ENCODE measurements around the gene TBX18.

The TBX18 gene

DNA sequence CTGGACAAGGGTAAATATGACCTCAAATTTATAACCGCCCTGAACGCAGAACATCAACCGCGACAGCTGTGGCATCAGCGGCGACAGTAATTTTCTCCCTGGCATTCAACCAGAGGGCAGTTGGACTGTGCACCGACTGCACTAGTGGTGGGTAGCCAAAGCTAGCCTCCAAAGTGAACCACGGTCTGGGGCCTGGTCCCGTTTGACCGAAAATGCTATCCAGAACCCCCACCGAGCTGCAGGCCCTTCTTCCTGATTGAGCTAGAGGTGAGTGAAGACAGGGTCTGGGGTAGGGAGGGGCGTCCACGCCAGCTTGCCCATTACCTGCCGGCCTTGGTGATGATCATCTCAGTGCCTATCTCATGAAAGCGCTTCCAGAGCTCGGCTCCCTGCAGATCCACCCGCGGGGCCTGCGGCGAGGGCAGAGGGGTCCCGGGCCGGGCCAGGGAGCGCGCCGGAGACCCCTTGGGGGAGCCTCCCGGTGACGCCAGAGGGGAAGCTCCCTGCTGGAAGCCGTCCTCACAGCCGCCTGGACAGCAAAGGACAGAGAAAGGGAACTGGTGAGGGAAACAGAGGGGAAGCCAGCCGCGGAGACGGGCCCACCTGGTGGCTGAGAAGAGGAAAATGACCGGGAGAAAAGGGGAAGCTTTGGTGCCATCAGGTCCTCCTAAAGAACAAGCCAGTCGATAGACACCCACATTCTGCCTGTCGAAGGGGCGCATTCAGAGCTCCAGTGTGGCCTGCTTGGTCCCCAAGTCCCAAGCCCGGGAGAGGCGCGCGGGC, 2.0 kb downstream of the TBX18 start (continued):
- TF ChIP-seq, protein P1, sequence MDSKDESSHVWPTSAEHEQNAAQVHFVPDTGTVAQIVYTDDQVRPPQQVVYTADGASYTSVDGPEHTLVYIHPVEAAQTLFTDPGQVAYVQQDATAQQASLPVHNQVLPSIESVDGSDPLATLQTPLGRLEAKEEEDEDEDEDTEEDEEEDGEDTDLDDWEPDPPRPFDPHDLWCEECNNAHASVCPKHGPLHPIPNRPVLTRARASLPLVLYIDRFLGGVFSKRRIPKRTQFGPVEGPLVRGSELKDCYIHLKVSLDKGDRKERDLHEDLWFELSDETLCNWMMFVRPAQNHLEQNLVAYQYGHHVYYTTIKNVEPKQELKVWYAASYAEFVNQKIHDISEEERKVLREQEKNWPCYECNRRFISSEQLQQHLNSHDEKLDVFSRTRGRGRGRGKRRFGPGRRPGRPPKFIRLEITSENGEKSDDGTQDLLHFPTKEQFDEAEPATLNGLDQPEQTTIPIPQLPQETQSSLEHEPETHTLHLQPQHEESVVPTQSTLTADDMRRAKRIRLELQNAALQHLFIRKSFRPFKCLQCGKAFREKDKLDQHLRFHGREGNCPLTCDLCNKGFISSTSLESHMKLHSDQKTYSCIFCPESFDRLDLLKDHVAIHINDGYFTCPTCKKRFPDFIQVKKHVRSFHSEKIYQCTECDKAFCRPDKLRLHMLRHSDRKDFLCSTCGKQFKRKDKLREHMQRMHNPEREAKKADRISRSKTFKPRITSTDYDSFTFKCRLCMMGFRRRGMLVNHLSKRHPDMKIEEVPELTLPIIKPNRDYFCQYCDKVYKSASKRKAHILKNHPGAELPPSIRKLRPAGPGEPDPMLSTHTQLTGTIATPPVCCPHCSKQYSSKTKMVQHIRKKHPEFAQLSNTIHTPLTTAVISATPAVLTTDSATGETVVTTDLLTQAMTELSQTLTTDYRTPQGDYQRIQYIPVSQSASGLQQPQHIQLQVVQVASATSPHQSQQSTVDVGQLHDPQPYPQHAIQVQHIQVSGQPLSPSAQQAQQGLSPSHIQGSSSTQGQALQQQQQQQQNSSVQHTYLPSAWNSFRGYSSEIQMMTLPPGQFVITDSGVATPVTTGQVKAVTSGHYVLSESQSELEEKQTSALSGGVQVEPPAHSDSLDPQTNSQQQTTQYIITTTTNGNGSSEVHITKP (tag by site-specific recombination; IDR thresholded peaks at IDR 0.05), result peak; percentile 57
- TF ChIP-seq HOXD13 (CRISPR knock-in tag; IDR thresholded peaks at IDR 0.05; ENCODE audit: borderline replicate concordance) (peak; percentile 11; the same call in 1 of the 2 replicates), ZNF138 (tag by site-specific recombination; IDR thresholded peaks at IDR 0.05; ENCODE audit: borderline replicate concordance) (no peak), ZNF837 (tag by site-specific recombination; IDR thresholded peaks at IDR 0.05) (no peak), ZNF426 (tag by site-specific recombination; IDR thresholded peaks at IDR 0.05) (no peak), BCL11B (tag by site-specific recombination; IDR thresholded peaks at IDR 0.05; ENCODE audit: low read depth) (no peak), ZNF624 (tag by site-specific recombination; IDR thresholded peaks at IDR 0.05) (no peak), ZNF792 (tag by site-specific recombination; IDR thresholded peaks at IDR 0.05) (no peak), ZBTB8A (tag by site-specific recombination; IDR thresholded peaks at IDR 0.05) (no peak), ZNF777 (tag by site-specific recombination; IDR thresholded peaks at IDR 0.05; ENCODE audit: borderline replicate concordance) (no peak), ZNF660 (tag by site-specific recombination; IDR thresholded peaks at IDR 0.05) (no peak), ZNF670 (tag by site-specific recombination; IDR thresholded peaks at IDR 0.05; ENCODE audit: low read depth) (no peak), GLI4 (tag by site-specific recombination; IDR thresholded peaks at IDR 0.05) (no peak), WT1 (tag by site-specific recombination; IDR thresholded peaks at IDR 0.05) (peak; percentile 15; the same call in 1 of the 2 replicates), ZEB2 (tag by site-specific recombination; IDR thresholded peaks at IDR 0.05) (no peak; the same call in none of the 2 replicates), ZNF350 (tag by site-specific recombination; IDR thresholded peaks at IDR 0.05) (no peak), ZBTB20 (tag by site-specific recombination; IDR thresholded peaks at IDR 0.05) (peak; percentile 87), ZNF571 (tag by site-specific recombination; IDR thresholded peaks at IDR 0.05) (no peak), REPIN1 (tag by site-specific recombination; IDR thresholded peaks at IDR 0.05; ENCODE audit: low read depth) (no peak), HOXA7 (CRISPR knock-in tag; IDR thresholded peaks at IDR 0.05; ENCODE audit: borderline replicate concordance) (no peak), ZNF664 (tag by site-specific recombination; IDR thresholded peaks at IDR 0.05) (peak; percentile 47), ZNF157 (tag by site-specific recombination; IDR thresholded peaks at IDR 0.05) (no peak)
- TF ChIP-seq, protein P2, sequence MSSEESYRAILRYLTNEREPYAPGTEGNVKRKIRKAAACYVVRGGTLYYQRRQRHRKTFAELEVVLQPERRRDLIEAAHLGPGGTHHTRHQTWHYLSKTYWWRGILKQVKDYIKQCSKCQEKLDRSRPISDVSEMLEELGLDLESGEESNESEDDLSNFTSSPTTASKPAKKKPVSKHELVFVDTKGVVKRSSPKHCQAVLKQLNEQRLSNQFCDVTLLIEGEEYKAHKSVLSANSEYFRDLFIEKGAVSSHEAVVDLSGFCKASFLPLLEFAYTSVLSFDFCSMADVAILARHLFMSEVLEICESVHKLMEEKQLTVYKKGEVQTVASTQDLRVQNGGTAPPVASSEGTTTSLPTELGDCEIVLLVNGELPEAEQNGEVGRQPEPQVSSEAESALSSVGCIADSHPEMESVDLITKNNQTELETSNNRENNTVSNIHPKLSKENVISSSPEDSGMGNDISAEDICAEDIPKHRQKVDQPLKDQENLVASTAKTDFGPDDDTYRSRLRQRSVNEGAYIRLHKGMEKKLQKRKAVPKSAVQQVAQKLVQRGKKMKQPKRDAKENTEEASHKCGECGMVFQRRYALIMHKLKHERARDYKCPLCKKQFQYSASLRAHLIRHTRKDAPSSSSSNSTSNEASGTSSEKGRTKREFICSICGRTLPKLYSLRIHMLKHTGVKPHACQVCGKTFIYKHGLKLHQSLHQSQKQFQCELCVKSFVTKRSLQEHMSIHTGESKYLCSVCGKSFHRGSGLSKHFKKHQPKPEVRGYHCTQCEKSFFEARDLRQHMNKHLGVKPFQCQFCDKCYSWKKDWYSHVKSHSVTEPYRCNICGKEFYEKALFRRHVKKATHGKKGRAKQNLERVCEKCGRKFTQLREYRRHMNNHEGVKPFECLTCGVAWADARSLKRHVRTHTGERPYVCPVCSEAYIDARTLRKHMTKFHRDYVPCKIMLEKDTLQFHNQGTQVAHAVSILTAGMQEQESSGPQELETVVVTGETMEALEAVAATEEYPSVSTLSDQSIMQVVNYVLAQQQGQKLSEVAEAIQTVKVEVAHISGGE (tag by site-specific recombination; conservative IDR thresholded peaks at IDR 0.05; ENCODE audit: low read depth), result no peak
- TF ChIP-seq, protein P3, sequence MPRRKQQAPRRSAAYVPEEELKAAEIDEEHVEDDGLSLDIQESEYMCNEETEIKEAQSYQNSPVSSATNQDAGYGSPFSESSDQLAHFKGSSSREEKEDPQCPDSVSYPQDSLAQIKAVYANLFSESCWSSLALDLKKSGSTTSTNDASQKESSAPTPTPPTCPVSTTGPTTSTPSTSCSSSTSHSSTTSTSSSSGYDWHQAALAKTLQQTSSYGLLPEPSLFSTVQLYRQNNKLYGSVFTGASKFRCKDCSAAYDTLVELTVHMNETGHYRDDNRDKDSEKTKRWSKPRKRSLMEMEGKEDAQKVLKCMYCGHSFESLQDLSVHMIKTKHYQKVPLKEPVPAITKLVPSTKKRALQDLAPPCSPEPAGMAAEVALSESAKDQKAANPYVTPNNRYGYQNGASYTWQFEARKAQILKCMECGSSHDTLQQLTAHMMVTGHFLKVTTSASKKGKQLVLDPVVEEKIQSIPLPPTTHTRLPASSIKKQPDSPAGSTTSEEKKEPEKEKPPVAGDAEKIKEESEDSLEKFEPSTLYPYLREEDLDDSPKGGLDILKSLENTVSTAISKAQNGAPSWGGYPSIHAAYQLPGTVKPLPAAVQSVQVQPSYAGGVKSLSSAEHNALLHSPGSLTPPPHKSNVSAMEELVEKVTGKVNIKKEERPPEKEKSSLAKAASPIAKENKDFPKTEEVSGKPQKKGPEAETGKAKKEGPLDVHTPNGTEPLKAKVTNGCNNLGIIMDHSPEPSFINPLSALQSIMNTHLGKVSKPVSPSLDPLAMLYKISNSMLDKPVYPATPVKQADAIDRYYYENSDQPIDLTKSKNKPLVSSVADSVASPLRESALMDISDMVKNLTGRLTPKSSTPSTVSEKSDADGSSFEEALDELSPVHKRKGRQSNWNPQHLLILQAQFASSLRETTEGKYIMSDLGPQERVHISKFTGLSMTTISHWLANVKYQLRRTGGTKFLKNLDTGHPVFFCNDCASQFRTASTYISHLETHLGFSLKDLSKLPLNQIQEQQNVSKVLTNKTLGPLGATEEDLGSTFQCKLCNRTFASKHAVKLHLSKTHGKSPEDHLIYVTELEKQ (tag by site-specific recombination; IDR thresholded peaks at IDR 0.05; ENCODE audit: borderline replicate concordance), result no peak
- TF ChIP-seq, protein P4, sequence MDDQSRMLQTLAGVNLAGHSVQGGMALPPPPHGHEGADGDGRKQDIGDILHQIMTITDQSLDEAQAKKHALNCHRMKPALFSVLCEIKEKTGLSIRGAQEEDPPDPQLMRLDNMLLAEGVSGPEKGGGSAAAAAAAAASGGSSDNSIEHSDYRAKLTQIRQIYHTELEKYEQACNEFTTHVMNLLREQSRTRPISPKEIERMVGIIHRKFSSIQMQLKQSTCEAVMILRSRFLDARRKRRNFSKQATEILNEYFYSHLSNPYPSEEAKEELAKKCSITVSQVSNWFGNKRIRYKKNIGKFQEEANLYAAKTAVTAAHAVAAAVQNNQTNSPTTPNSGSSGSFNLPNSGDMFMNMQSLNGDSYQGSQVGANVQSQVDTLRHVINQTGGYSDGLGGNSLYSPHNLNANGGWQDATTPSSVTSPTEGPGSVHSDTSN (CRISPR knock-in tag; IDR thresholded peaks at IDR 0.05), result no peak
- TF ChIP-seq, protein P5, sequence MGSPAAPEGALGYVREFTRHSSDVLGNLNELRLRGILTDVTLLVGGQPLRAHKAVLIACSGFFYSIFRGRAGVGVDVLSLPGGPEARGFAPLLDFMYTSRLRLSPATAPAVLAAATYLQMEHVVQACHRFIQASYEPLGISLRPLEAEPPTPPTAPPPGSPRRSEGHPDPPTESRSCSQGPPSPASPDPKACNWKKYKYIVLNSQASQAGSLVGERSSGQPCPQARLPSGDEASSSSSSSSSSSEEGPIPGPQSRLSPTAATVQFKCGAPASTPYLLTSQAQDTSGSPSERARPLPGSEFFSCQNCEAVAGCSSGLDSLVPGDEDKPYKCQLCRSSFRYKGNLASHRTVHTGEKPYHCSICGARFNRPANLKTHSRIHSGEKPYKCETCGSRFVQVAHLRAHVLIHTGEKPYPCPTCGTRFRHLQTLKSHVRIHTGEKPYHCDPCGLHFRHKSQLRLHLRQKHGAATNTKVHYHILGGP (tag by site-specific recombination; IDR thresholded peaks at IDR 0.05), result no peak
